Activated CD8-positive, alpha-beta T cell treated with anti-CD3 and anti-CD28 coated beads for 36 hours (primary cell): ENCODE data around the gene DPP6. TPM values are rescaled to one million over a fixed set of nuclear protein-coding genes. Genes with fewer than 3 reads are reported as not detected.

Source experiments
- ATAC-seq: fragments of 200-7000 bp; cut with Tn5 transposase; one replicate; pipeline ENCODE4 v1.10.0; 2021; ENCODE audit warnings: mild to moderate bottlenecking, moderate library complexity
- CTCF ChIA-PET: fragments of 350-600 bp; sonication (Branson Sonifier 250); formaldehyde crosslinking; loops from one replicate; lab custom pipeline; 2021; ENCODE audit warnings: antibody characterized with exemption; lab: Charles Lee
- POLR2A ChIA-PET: fragments of 350-600 bp; sonication (Branson Sonifier 250); formaldehyde crosslinking; loops from one replicate; lab custom pipeline; 2021; ENCODE audit warnings: antibody characterized with exemption; lab: Charles Lee
- DNase-seq: peaks from one replicate; pipeline ENCODE4 v3.0.0-alpha.2; 2020
- H3K27ac Mint-ChIP-seq: one replicate; pipeline ENCODE4 v1.8.0; 2021; ENCODE audit warnings: mild to moderate bottlenecking, mixed read lengths
- H3K27me3 Mint-ChIP-seq: one replicate; pipeline ENCODE4 v1.8.0; 2021; ENCODE audit warnings: mixed read lengths
- H3K36me3 Mint-ChIP-seq: one replicate; pipeline ENCODE4 v1.8.0; 2021; ENCODE audit warnings: low read depth, mixed read lengths
- H3K4me1 Mint-ChIP-seq: one replicate; pipeline ENCODE4 v1.8.0; 2021; ENCODE audit warnings: low read depth, mixed read lengths
- H3K4me3 Mint-ChIP-seq: one replicate; pipeline ENCODE4 v1.8.0; 2021; ENCODE audit warnings: mild to moderate bottlenecking, moderate library complexity, mixed read lengths
- H3K9me3 Mint-ChIP-seq: one replicate; pipeline ENCODE4 v1.8.0; 2021; ENCODE audit warnings: mixed read lengths
- intact Hi-C: fragments of 100-400 bp; cut with micrococcal nuclease; formaldehyde crosslinking; loops from one replicate; pipeline ENCODE4 v1.10.0; 2022
- total RNA-seq, 2 experiments: library from RNA; stranded (reverse); gene quantifications; one replicate each; pipeline ENCODE4 v1.2.3, GENCODE V29; 2021
- TF ChIP-seq, protein P1 (sequence below): fragments of 200-600 bp; IDR thresholded peaks from one replicate; pipeline ENCODE4 v1.8.0; 2022; ENCODE audit warnings: antibody characterized with exemption, mild to moderate bottlenecking

Gene DPP6
- total RNA-seq, 2 experiments from 2014 or later, result not detected

GRCh38 chr7:154372011-154372601, 319.9 kb downstream of the DPP6 start:
- H3K36me3 Mint-ChIP-seq, result no peaks in the 10 kb centered on the region
- no peak overlapping the region for H3K27ac Mint-ChIP-seq
- no peak overlapping the region for H3K4me3 Mint-ChIP-seq
- ChIA-PET POLR2A (no interaction called here), CTCF (no interaction called here)
- intact Hi-C loops, result no loop called here
- DNase-seq, result no peak
- TF ChIP-seq, protein P1, sequence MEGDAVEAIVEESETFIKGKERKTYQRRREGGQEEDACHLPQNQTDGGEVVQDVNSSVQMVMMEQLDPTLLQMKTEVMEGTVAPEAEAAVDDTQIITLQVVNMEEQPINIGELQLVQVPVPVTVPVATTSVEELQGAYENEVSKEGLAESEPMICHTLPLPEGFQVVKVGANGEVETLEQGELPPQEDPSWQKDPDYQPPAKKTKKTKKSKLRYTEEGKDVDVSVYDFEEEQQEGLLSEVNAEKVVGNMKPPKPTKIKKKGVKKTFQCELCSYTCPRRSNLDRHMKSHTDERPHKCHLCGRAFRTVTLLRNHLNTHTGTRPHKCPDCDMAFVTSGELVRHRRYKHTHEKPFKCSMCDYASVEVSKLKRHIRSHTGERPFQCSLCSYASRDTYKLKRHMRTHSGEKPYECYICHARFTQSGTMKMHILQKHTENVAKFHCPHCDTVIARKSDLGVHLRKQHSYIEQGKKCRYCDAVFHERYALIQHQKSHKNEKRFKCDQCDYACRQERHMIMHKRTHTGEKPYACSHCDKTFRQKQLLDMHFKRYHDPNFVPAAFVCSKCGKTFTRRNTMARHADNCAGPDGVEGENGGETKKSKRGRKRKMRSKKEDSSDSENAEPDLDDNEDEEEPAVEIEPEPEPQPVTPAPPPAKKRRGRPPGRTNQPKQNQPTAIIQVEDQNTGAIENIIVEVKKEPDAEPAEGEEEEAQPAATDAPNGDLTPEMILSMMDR, result no peak
- H3K27me3 Mint-ChIP-seq, result no peaks in the 10 kb centered on the region
- no peaks in the 10 kb centered on the region for H3K4me1 Mint-ChIP-seq
- no peaks in the 10 kb centered on the region for H3K9me3 Mint-ChIP-seq
- ATAC-seq, result no peak

DNA sequence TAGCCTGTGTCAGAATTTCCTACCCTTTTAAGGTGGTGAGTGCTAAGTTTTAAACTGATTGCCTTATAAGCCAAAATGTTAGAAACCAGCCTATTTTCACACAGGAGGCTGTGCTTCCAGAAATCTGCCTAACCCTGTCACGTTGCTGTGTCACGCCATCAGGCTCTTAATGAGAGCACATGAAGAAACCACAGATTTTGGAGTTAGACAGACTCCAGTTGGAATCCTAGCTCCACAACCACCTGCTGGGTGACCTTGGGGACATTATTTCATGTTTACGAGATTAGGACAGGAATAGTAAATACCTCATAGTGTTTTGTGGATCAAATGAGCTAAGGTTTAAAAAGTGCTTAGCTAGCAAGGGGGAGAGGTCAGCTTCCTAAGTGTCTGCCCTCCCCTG, 321.8 kb downstream of the DPP6 start:
- POLR2A ChIA-PET, result no interaction called here
- H3K4me1 Mint-ChIP-seq, result no peaks in the 10 kb centered on the region
- no peaks in the 10 kb centered on the region for H3K36me3 Mint-ChIP-seq
- H3K9me3 Mint-ChIP-seq, result no peaks in the 10 kb centered on the region
- DNase-seq (no peak), ATAC-seq (no peak)
- H3K27ac Mint-ChIP-seq, result no peak overlapping the region
- no peaks in the 10 kb centered on the region for H3K27me3 Mint-ChIP-seq
- intact Hi-C loops, result no loop called here
- CTCF ChIA-PET, result no interaction called here
- TF ChIP-seq, protein P1, result no peak
- H3K4me3 Mint-ChIP-seq, result no peak overlapping the region

DNA sequence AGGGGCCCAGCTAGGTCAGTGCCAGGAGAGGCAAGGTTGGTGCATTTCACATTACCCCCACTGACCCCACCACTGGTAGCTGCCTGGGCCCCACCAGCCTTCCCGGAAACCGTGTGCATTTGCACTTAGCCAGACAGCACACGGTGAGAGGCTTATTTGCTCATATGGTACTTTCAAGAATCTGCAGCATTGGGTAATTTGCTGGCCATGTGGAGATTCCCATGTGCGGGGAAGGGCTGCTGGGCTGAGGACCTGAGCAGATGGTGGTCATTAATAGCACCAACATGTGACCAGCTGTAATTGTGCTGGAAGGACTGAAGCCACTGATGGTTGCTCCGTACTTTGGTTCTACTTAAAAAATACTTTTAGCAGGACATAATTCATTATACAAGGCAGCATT, 323.8 kb downstream of the DPP6 start:
- H3K36me3 Mint-ChIP-seq, result no peaks in the 10 kb centered on the region
- DNase-seq, result no peak
- ChIA-PET POLR2A (no interaction called here), CTCF (no interaction called here)
- TF ChIP-seq, protein P1, result no peak
- H3K27ac Mint-ChIP-seq, result no peak overlapping the region
- H3K4me3 Mint-ChIP-seq, result no peak overlapping the region
- no peaks in the 10 kb centered on the region for H3K9me3 Mint-ChIP-seq
- no peaks in the 10 kb centered on the region for H3K27me3 Mint-ChIP-seq
- no peaks in the 10 kb centered on the region for H3K4me1 Mint-ChIP-seq
- no peak for ATAC-seq
- intact Hi-C loops, result no loop called here

DNA sequence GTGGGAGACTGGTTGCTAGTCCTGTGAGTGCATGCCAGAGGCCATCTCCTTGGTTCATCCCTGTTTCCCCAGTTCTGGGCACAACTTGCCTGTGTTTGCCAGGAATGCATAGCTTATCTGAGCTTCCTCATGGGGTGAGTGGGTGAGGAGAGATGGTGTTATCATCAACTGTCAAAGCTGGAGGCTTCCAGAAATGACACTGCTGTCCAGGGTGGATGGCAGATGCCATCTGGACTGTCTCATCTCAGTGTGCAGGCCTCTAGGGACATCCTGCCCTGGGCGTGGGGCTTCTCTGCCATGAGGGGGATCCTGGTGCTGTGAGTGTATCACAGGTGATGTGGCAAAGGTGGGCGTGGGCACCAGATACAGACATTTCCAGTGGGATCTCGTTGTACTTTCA, 328.6 kb downstream of the DPP6 start:
- Mint-ChIP-seq H3K27ac (no peak overlapping the region), H3K27me3 (no peaks in the 10 kb centered on the region), H3K4me1 (no peaks in the 10 kb centered on the region), H3K9me3 (no peaks in the 10 kb centered on the region), H3K36me3 (no peaks in the 10 kb centered on the region), H3K4me3 (no peak overlapping the region)
- TF ChIP-seq, protein P1, result no peak
- intact Hi-C loops, result no loop called here
- DNase-seq (no peak), ATAC-seq (no peak)
- ChIA-PET CTCF (no interaction called here), POLR2A (no interaction called here)

DNA sequence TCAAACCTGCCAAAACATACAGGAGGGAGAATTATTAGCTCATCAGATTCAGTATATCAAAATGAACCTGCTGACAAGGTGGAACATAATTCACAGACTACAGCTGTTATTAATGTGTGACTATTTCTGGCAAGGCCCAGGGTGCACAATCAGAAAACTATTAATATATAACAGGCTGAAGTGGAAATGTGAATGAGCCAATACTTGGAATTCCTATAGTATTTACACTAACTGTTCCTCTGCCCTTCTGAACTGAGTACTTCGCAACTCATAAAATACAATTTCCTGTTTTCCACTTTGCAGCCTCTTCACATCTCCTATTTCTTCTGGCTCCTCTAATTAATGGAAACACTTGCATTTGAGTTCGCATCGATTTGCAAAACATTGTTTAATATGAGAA, 330.8 kb downstream of the DPP6 start:
- DNase-seq (no peak), ATAC-seq (no peak)
- intact Hi-C loops, result no loop called here
- no peak overlapping the region for H3K4me3 Mint-ChIP-seq
- H3K9me3 Mint-ChIP-seq, result no peaks in the 10 kb centered on the region
- no peak overlapping the region for H3K27ac Mint-ChIP-seq
- no peaks in the 10 kb centered on the region for H3K4me1 Mint-ChIP-seq
- TF ChIP-seq, protein P1, result no peak
- ChIA-PET POLR2A (no interaction called here), CTCF (no interaction called here)
- H3K27me3 Mint-ChIP-seq, result no peaks in the 10 kb centered on the region
- H3K36me3 Mint-ChIP-seq, result no peaks in the 10 kb centered on the region
